HG02798 (cell line): Measurements from ENCODE around the gene NCAN.
"Not testable (repeated sequence)": the region's sequence is repeated elsewhere in the genome, so short reads cannot be mapped to it uniquely, and the experiment has no call there.

ENCODE experiments used
- ATAC-seq: cut with Tn5 transposase; IDR thresholded peaks from one replicate; pipeline ENCODE4 v1.9.1; 2021; ENCODE audit warnings: mild to moderate bottlenecking; ENCODE audit not compliant: unreplicated experiment, poor library complexity

NCAN gene

GRCh38 chr19:19192910-19193423, 18.8 kb upstream of the NCAN start:
- no peak for ATAC-seq

GRCh38 chr19:19193926-19194325, 17.8 kb upstream of the NCAN start:
- ATAC-seq, result no peak

DNA sequence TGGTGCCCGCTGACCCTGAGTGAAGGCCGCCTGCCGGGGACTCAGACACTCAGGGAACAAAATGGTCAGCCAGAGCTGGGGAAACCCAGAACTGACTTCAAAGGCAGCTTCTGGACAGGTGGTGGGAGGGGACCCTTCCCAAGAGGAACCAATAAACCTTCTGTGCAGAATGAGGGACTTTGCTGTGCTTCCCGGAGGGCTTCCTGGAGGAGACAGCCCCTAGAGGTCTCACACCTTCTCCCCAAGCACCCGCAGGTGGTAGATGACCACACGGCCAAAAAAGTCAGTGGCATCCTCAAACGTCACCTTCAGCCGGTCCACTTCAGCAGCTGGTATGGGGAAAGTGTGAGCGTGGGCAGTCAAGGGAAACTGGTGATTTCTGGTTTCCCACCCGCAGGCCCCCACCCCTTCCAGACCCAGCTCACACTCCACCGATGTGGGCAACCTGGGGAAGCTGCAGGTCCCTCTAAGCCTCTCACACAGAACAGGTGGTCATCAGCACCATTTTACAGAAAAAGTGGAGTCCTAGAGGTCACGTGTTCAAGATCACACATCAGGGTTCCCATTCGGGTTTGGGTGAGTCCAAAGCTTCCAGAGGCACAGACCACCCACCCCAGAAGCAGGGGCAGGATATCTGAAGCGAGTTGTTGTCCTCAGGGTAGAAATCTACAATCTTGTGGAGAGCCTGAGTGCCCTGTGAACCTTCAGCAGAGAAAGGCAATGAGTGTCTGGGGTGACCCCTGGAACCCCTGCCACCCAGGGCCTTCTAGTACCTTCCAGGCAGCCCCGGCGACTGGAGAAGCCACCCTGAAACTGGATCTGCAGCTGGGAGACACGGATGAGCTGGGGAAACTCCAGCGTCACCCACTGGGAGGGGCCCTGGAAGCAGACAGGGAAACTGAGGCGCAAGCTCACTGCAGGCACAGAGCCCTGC, 9.8 kb upstream of the NCAN start:
- no peak for ATAC-seq

GRCh38 chr19:19202707-19203011, 9.1 kb upstream of the NCAN start:
- peak; percentile 17 for ATAC-seq

DNA sequence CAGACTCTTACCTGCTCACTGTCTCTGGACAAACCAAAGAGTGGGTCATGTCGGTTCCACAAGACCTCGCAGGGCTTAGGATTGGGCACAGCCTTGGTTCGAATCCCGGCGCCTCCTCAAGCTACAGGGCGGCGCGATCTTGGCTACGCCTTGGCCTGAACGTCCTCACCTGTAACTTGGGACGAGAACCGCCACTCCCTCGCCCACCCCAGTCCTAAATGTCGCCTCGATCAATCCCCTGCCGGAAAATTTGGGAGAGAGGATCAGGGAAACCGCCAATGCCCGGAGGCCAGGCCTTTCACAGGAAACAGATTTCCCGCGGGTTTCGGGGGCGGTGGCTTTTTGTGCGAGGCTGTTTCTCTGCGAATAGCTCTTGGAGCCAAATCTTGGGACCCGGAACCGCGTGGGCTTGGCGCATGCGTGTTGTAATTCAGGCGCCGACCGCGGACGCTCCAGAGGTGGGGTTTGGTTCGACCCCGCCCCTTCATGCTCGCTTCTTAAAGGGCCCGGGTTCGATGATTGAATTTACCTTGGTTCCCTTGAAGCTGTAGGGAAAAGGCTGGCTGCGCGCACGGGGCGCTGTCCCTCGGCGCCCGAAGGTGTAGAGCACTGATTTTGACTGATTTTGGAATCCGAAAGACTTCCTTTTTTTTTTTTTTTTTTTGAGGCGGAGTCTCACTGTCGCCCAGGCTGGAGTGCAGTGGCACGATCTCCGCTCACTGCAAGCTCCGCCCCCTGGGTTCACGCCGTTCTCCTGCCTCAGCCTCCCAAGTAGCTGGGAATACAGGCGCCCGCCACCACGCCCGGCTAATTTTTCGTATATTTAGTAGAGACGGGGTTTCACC, 8.5 kb upstream of the NCAN start, which contains the start of gene NR2C2AP:
Gene NR2C2AP, minus strand, starts transcription at position 403 of the 845 bp plus-strand sequence. Its CDS starts 354 bp downstream, at position 49.
- ATAC-seq, result peak; percentile 86

DNA sequence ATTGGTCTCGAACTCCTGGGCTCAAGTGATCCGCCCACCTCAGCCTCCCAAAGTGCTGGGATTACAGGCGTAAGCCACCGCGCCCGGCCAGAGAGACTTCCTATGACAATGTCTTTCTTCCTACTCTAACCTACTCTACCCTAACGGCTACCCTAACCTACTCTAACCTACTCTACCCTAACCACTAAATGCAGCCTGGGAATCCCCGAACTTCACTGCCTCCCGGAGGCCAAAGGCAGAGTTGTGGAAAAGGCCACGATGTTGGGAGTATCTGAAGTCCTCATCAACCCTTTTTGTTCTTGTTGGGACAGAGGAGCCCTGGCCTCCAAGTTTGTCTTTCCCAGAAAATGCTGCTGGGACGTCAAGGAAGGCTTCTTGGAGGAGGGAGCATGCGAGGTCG, 7.6 kb upstream of the NCAN start:
- ATAC-seq, result no peak

DNA sequence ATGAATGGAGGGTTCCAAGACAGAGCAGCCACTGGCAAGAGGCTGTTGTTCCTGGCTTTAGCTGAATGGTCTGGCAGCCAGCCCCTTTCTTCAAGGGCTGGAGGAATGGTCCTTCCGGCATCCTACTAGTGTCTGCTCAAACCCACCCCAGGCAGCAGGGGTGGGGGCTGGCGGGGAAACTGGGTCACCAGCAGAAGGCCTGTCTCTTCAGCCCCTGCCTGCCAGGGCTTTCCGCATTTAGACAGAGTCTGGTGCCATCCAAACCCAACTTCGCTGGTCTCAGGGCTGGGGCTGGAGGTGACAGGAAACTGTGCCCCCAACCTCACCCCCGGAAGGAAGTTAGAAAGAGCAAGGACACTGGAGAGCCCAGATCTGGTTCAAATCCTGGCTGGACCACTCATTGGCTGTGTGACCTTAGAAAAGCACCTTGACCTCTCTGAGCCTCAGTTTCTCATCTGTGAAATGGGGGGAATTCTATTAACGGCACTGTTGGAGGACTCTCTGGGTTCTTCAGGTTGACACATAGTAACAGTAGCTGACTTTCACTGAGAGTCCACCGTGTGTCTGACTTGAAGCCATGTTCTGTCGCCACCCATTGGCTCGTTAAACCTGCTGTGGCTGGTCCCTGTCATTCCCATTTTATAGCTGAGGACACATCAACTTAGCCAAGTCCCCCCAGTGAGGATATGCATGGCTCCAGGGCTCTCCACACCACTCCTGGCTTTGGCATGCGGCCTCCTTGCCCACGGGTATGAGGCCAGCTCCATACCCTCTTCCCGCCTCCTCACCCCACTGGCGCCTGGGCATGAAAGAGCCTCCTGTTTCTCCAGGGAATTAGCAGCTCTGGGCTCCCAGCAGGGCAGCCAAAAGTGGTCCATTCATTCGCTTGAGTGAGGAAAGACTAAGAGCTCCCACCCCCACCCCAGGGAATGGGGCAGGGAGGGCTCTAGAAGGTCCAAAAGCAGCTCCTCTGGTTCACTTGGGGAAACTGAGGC, 6.0 kb upstream of the NCAN start:
- no peak for ATAC-seq

- ATAC-seq, result no peak
These were observed 4.8 kb upstream of the NCAN start for GRCh38 chr19:19206938-19207337.

GRCh38 chr19:19207637-19208572, 3.9 kb upstream of the NCAN start:
- no peak for ATAC-seq

- ATAC-seq, result no peak
These were observed 2.4 kb upstream of the NCAN start for GRCh38 chr19:19209372-19209771.

DNA sequence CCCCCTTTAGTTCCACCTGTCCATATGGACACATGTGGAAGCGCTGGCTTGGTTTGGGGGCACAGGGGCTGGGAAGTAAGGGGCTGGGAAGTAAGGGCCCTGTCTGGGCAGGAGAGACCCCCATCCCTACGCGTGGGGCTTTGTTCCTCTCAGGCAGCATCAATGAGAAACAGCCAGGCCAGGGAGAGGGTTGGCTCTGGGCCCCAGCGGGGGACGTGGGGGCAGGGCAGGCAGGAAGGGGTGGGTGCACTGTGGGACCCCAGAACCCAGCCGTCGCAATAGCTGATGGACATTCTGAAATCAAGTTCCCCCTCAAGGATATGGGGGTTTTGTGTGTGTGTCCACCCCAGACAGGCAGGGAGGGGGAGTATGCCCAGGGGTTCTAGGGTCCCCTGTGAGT, 1.2 kb downstream of the NCAN start:
- no peak for ATAC-seq

DNA sequence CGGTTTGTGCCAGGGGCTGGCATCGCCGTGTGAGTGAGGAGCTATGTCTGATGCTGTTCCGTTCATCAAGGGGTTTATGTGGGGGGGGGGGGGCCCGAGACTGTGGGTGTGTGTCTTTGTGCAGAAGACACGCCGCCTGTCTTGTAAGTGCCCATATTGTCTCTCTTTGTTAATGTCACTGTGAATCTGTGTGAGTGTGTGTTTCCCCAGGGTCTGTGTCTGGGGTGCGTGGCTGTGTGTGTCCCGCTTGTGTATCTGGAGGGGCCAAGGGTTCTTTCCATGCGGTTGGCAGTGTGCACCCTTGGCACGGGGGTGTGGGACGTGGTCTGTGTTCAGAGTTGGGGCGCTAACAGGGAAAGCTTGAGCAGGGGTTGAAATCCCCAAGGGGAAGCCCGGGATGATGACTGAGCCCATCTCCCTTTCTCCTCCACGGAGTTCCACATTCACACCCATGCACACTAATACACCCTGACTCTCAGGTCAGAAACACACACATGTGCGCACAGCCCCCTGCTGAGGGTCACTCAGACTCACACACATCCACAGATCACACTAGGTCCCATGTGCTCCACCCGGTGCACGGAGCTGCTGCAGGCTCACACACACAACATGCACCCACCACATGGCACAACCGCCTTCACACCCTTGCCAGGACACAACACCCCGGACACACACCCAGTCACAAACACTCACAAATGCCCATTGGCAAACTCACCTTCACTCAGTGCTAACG, 1.8 kb downstream of the NCAN start:
- no peak for ATAC-seq

DNA sequence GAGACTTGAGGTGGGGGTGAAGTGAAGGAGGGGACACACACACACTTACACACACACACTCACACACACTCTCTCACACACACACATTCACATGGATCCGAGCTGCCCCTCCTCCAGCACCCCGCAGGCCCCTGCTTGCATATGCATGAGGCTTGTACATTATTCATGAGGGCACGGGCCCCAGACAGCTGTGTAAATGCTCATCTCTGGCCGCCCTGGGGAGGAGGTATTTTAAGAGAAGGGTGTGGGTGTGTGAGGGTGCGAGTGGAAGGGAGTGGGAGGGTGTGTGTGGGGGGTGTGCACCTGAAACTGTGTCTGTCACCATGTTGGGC, 2.4 kb downstream of the NCAN start:
- ATAC-seq, result no peak

- no peak for ATAC-seq
These were observed 3.1 kb downstream of the NCAN start for GRCh38 chr19:19214892-19215291.

DNA sequence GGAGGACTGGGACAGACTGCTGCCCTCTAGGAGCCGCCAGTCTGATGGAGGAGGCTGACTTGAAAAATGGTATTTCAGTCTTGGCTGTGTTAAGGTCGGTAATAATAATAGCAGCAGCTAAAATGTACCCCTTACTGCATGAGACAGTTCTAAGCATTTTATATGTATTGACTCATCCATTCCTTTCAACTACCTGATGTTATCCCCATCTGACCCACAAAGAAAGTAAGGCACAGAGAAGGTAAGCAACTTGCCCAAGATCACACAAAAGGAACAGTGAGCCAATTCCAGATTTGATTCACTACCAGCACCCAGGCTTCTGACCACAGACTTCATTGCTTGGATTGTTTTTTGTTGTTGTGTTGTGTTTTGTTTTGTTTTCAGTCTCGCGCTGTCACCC, 4.0 kb downstream of the NCAN start:
- no peak for ATAC-seq

DNA sequence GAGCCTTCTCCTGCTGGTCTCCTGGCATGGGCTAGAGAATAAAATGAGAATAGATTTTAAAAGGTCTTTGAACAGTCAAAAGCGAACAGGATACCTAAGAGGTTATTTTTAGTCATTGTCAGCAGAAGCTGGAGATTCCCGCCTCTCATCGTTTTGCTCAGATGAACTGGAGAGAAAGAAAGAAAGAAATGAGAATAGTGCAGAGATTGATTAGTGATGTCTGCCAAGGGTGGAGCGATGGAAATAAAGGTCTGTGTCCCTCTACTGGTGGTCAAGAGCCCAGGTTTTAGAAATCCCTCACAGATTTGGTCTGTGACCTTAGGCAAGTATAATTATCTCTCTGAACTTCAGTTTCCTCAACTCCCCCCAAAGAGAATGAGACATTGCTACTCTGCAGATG, 5.3 kb downstream of the NCAN start:
- no peak for ATAC-seq

DNA sequence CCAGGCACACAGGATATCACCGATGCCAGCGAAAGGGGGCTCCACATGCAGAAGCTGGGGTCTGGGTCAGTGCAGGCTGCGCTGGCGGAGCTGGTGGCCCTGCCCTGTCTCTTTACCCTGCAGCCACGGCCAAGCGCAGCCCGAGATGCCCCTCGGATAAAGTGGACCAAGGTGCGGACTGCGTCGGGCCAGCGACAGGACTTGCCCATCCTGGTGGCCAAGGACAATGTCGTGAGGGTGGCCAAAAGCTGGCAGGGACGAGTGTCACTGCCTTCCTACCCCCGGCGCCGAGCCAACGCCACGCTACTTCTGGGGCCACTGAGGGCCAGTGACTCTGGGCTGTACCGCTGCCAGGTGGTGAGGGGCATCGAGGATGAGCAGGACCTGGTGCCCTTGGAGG, 7.2 kb downstream of the NCAN start:
- ATAC-seq, result no peak

DNA sequence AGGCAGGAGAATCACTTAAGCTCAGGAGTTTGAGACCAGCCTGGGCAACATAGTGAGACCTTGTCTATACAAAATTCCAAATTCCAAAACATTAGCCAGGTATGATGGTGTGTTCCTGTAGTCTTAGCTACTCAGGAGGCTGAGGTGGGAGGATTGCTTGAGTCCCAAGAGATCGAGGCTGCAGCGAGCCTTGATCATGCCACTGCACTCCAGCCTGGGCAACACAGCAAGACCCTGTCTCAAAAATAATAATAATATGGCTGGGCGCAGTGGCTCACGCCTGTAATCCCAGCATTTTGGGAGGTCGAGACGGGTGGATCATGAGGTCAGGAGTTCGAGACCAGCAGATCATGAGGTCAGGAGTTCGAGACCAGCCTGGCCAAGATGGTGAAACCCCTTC, 9.2 kb downstream of the NCAN start:
- not testable (repeated sequence) for ATAC-seq
